Measurements from ENCODE around the gene MRPS25.

GRCh38 chr3:15033103-15033502 is 32.0 kb downstream of the MRPS25 start:
- TF ChIP-seq, protein P1, sequence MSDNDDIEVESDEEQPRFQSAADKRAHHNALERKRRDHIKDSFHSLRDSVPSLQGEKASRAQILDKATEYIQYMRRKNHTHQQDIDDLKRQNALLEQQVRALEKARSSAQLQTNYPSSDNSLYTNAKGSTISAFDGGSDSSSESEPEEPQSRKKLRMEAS (CRISPR knock-in tag; IDR thresholded peaks at IDR 0.05) = no peak
- TF ChIP-seq, protein P2, sequence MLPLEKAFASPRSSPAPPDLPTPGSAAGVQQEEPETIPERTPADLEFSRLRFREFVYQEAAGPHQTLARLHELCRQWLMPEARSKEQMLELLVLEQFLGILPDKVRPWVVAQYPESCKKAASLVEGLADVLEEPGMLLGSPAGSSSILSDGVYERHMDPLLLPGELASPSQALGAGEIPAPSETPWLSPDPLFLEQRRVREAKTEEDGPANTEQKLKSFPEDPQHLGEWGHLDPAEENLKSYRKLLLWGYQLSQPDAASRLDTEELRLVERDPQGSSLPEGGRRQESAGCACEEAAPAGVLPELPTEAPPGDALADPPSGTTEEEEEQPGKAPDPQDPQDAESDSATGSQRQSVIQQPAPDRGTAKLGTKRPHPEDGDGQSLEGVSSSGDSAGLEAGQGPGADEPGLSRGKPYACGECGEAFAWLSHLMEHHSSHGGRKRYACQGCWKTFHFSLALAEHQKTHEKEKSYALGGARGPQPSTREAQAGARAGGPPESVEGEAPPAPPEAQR (CRISPR knock-in tag; IDR thresholded peaks at IDR 0.05) = no peak
- TF ChIP-seq, protein P3, sequence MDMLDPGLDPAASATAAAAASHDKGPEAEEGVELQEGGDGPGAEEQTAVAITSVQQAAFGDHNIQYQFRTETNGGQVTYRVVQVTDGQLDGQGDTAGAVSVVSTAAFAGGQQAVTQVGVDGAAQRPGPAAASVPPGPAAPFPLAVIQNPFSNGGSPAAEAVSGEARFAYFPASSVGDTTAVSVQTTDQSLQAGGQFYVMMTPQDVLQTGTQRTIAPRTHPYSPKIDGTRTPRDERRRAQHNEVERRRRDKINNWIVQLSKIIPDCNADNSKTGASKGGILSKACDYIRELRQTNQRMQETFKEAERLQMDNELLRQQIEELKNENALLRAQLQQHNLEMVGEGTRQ (CRISPR knock-in tag; IDR thresholded peaks at IDR 0.05) = no peak
- TF ChIP-seq, protein P4, sequence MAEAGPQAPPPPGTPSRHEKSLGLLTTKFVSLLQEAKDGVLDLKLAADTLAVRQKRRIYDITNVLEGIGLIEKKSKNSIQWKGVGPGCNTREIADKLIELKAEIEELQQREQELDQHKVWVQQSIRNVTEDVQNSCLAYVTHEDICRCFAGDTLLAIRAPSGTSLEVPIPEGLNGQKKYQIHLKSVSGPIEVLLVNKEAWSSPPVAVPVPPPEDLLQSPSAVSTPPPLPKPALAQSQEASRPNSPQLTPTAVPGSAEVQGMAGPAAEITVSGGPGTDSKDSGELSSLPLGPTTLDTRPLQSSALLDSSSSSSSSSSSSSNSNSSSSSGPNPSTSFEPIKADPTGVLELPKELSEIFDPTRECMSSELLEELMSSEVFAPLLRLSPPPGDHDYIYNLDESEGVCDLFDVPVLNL (CRISPR knock-in tag; IDR thresholded peaks at IDR 0.05; ENCODE audit: borderline replicate concordance, low read depth) = no peak
- TF ChIP-seq, protein P5, sequence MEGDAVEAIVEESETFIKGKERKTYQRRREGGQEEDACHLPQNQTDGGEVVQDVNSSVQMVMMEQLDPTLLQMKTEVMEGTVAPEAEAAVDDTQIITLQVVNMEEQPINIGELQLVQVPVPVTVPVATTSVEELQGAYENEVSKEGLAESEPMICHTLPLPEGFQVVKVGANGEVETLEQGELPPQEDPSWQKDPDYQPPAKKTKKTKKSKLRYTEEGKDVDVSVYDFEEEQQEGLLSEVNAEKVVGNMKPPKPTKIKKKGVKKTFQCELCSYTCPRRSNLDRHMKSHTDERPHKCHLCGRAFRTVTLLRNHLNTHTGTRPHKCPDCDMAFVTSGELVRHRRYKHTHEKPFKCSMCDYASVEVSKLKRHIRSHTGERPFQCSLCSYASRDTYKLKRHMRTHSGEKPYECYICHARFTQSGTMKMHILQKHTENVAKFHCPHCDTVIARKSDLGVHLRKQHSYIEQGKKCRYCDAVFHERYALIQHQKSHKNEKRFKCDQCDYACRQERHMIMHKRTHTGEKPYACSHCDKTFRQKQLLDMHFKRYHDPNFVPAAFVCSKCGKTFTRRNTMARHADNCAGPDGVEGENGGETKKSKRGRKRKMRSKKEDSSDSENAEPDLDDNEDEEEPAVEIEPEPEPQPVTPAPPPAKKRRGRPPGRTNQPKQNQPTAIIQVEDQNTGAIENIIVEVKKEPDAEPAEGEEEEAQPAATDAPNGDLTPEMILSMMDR (IDR thresholded peaks at IDR 0.05) = no peak
- TF ChIP-seq, protein P6, sequence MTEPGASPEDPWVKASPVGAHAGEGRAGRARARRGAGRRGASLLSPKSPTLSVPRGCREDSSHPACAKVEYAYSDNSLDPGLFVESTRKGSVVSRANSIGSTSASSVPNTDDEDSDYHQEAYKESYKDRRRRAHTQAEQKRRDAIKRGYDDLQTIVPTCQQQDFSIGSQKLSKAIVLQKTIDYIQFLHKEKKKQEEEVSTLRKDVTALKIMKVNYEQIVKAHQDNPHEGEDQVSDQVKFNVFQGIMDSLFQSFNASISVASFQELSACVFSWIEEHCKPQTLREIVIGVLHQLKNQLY (CRISPR knock-in tag; IDR thresholded peaks at IDR 0.05) = no peak
- TF ChIP-seq MYBL2 (CRISPR knock-in tag; IDR thresholded peaks at IDR 0.05) (no peak), SMAD3 (CRISPR knock-in tag; IDR thresholded peaks at IDR 0.05; ENCODE audit: borderline replicate concordance) (no peak), FOXJ3 (CRISPR knock-in tag; IDR thresholded peaks at IDR 0.05; ENCODE audit: borderline replicate concordance) (no peak), TCF7 (CRISPR knock-in tag; IDR thresholded peaks at IDR 0.05; ENCODE audit: low read depth) (no peak)
- TF ChIP-seq, protein P7, sequence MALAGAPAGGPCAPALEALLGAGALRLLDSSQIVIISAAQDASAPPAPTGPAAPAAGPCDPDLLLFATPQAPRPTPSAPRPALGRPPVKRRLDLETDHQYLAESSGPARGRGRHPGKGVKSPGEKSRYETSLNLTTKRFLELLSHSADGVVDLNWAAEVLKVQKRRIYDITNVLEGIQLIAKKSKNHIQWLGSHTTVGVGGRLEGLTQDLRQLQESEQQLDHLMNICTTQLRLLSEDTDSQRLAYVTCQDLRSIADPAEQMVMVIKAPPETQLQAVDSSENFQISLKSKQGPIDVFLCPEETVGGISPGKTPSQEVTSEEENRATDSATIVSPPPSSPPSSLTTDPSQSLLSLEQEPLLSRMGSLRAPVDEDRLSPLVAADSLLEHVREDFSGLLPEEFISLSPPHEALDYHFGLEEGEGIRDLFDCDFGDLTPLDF (CRISPR knock-in tag; IDR thresholded peaks at IDR 0.05) = no peak
